NCI-H2107 (cell line): ENCODE results near the gene SLC39A8.
"Not testable (repeated sequence)": the region's sequence is repeated elsewhere in the genome, so short reads cannot be mapped to it uniquely, and the experiment has no call there.

Source experiments
- DNase-seq: peaks from one replicate; lab custom pipeline; 2025; lab: John Stamatoyannopoulos, UW

The SLC39A8 gene

DNA sequence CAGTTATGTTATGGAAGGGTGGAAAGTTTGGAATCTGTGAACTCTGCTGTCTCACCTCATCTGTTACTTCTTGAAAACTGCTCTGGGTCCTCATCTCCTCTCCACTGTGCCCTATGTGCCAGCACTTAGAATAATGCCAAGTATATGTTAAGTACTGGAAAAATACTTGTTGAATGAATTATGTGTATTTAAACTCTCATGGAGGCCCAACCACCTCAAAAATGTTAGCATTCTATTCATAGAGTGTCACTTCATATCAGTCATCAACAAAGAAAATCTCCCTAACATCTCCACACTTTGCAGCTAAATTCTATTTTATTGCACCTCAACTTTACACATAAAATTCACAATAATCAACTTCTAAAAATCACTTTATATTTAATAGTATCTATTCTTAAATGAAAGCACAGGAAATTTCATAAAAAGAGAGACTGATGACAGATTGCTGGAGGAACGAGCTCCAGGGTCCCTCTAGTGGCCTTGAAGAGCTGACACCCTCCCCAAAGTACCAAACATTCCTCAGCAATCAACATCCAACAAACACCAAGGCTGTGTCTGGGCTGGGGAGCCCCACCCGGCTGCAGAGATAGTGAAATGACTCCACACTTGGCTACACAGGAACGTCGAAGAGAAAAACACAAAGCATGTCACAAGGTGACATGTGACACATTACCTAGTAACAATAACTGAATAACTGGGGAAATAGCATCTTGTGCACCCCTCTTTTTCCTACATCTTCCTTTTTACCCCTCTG lies 45.8 kb downstream of the SLC39A8 start:
- no peak for DNase-seq

DNA sequence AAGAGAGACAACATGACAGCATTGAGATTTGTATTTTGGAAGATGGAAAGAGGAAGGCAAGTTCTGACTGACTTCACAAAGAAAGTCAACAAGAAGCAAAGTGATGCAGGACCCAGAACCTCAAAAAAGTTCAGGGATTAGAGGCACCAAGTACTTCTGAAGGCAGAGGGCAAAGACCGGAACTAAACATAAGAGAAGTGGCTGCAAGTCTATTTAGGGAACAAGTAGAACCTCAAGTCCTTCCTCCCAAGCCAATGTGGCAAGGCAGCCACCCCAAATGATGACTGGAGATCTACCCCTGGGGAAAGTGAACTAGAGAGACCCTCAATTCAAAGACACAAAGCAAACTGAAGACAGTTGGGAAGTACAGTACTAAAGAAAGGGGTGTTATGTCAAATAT lies 46.6 kb downstream of the SLC39A8 start:
- no peak for DNase-seq

DNA sequence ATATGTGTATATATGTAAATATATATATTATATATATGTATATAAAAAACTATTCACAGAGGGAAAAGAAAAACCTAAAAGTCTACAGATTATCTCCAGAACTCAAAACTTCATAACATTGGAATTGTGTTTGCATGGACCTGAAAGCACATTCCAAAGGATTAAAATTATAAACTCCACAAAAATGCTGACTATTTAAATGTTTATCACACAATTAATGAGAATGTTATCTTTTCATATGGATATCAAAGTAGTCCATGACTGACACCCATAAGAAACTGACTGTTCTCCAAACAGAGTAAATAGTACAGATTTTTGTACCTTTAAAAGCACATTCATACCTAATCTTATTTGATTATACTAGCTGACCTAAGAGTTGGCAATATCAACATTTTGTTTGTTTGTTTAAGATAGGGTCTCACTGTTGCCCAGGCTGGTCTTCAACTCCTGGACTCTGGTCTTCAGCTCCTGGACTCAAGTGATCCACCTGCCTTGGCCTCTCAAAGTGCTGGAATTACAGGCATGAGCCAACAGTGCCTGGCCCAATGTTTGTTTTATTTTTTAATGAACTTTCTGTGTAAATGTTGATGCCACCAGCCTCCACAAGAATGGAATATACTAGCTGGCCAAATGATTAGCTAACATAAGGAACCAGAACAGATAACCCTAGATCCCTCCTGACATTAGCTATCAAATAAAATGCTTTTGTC lies 50.0 kb downstream of the SLC39A8 start:
- no peak for DNase-seq

DNA sequence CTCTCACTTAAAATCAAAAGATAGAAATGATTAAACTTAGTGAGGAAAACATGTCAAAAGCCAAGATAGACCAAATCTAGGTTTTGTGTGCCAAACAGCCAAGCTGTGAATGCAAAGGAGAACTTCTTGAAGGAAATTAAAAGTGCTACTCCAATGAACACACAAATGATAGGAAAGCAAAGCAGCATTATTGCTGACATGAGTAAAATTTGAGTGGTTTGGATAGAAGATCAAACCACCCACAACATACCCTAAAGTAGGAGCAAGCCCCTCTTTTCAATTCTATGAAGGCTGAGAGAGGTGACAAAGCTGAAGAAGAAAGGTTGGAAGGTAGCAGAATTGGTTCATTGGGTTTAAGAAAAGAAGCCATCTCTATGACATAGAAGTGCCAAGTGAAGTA lies 56.8 kb downstream of the SLC39A8 start:
- DNase-seq, result no peak

DNA sequence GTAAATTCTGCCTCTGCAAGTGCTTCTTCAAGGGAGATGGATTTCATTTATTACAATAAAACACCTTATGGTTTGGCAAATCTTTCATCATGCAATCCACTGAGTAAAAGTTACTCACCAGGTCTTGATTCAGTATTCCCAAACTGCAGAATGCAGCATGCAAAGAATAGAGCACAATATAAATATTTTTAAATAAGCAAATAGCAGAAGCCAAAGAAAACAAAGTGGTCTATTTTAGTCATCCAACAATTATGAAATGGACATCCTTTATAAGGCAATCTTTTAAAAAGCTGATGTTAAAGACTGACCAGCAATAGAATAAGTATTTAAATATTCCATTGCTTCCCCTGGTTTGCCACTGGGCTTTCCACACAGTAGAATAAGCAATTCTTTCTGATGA lies 59.5 kb downstream of the SLC39A8 start:
- DNase-seq, result no peak

DNA sequence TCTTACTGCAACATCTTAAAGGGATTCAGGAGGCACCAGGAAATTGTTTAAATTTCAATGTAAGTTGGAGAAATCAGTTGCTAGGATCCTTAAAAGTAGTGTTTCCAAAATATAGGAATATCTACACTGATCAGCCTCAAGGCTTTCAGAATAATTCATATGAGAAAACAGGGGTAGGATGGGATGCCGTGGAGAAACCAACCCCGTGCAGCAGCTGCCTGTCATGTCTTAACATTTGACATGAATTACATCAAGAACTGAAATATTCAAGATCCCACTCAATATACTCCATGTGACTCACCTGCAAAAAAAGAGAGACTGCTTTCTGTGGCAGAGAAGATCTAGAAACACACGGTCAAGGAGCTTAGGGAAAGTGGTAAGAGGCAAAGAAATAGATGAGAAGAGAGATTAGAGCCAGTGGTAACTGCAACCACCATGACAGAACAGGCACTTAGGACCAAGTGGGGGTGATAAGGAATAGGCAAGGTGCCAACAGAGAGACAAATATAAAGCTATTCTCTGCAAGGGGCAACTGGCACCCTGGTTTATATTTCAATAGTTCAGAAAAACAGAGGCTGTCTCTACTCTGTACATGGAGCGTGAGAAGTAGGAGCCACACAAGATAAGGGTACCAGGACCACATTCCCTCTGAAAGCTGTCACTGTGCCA lies 64.0 kb downstream of the SLC39A8 start:
- no peak for DNase-seq

DNA sequence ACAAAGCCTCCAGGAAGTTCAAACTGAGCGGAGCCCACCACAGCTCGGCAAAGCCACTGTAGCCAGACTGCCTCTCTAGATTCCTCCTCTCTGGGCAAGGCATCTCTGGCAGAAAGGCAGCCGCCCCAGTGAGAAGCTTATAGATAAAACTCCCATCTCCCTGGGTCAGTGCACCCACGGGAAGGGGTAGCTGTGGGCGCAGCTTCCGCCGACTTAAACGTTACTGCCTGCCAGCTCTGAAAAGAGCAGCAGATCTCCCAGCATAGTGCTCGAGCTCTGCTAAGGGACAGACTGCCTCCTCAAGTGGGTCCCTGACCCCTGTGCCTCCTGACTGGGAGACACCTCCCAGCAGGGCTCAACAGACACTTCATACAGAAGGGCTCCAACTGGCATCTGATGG lies 72.0 kb downstream of the SLC39A8 start:
- DNase-seq, result not testable (repeated sequence)

GRCh38 chr4:102272318-102272717 lies 73.0 kb downstream of the SLC39A8 start:
- DNase-seq, result no peak

DNA sequence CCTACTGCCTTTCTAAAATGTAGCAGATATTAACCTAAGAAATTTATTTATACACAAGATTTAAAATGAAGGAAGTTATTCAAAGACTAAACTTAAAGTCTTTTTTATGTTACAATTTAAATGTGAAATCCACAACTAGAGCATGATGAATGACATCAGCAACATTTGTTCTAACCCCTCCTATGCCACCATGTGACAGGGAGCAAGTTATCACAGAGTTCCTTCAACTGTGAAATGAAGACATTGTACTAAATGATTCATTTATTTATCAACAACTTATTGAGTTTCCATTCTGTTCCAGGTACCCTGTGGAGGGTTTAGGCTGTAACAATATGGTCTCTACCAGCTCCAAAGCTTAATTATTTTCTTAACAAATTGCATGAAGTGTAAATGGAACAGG lies 76.9 kb downstream of the SLC39A8 start:
- DNase-seq, result no peak

DNA sequence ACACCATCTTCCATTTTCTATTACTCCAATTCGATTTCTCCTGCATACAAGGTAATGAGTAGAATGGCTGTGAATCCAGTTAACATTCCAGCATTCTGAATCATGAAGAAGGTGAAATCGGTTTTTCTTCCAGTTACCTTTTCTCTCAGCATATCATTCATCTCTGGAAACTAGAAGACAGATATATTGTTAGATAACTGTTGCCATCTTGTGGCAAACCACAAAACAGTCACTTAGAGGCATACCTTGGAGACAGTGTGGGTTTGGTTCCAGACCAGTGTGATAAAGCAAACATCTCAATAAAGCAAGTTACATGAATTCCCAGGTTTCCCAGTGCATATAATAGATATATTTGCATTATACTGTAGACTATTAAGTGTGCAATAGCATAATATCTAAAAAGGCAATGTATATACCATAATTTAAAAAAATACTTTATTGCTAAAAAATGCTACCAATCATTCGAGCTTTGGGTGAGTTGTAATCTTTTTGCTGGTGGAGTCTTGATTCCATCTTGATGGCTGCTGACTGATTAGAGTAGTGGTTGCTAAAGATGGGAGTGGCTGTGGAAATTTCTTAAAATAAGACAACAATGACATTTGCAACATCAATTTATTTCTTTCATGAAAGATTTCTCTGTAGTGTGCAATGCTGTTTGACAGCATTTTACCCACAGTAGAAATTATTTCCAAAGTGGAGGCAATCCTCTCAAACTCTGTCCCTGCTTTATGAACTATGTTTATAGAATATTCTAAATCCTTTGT lies 82.1 kb downstream of the SLC39A8 start:
- no peak for DNase-seq

GRCh38 chr4:102259702-102260101 lies 85.6 kb downstream of the SLC39A8 start:
- no peak for DNase-seq

- no peak for DNase-seq
These were observed 86.2 kb downstream of the SLC39A8 start for GRCh38 chr4:102259081-102259480.

DNA sequence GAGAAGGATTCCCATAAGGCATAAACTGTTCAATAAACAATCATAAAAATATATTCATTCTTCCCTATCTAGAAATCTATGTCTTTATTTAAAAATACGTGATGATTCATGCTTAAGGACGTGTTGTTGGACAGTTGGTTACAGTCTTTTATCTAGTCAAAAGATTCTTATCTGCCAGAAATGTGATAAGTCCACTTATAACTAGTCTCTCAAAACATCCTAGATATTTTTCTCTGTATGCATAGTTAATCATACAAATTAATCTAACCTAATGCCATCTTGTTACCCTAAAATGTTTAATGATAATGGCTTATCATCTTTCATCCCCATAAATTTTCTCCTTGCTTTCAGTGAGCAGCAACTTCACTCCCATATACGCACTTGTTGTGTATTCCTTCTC lies 89.0 kb downstream of the SLC39A8 start:
- DNase-seq, result no peak

- DNase-seq, result no peak
These were observed 91.4 kb downstream of the SLC39A8 start for GRCh38 chr4:102253860-102254259.

DNA sequence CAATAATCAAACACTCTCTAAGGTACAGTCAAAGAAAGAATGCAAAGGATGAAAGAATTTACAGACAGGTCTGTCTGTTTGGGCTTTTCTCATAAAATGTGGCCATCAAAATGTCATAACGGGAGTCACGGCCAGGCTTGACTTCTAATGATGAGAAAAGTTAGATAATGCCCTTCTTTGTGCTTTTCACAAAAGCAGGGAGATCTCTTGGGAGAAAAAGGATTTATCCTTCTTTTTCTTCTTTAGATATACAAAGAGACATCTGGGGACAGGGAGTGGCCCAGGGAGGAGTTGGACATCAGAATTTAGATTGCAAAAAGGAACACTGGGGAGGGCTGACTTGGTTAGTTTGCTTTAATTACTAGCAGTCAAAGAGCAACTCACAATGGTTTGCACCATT lies 93.1 kb downstream of the SLC39A8 start:
- DNase-seq, result no peak

DNA sequence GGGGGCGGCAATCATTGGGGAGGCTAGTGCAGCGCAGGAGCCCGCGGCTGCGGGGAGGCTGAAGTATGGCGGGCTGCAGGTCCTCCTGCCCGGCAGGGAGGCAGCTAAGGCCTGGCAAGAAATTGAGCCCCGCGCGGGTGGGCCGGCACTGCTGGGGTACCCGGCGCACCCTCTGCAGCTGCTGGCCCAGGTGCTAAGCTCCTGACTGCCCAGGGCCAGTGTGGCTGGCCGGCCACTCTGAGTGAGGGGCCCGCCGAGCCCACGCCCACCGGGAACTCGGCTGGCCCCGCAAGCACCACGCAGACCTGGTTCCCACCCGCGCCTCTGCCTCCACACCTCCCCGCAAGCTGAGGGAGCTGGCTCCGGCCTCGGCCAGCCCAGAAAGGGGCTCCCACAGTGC lies 94.9 kb downstream of the SLC39A8 start:
- DNase-seq, result no peak

DNA sequence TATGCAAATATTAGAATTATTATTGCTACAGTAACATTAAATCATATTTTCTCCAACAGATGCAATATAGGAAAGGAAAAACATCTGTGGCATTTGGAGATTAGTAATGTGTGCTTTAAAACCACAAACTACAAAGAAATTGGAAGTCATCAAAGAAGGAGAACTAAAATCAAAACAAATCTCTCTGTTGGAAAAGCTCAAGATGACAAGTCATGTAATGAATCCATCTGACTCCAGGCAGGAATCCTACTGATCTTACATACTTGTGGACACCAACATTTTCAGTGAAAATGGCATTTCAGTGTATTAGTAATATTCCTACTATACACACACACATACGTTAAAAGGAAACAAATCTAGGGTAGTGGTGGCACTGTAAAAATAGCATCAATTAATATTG lies 98.2 kb downstream of the SLC39A8 start:
- DNase-seq, result no peak

- DNase-seq, result no peak
These were observed 98.9 kb downstream of the SLC39A8 start for GRCh38 chr4:102246416-102246815.

GRCh38 chr4:102244878-102245535 lies 100.3 kb downstream of the SLC39A8 start:
- DNase-seq, result no peak

DNA sequence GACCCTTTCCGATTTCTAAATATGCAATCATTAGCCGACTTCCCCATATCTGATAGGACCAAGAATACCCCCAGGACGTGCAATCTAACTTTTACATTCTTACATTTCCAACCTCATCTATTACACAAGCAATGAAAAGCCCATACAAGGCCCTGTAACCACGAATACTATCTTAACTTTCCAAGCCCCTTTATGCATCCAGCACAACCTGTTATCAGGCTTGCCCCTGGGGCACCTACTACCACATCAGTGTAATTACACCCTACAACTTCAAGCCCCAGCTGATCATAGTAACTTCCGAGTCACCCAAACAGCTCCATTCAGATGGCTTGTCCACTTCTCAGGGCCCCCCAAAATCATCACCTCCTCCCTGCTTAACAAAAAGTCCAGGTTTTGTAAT lies 102.0 kb downstream of the SLC39A8 start:
- DNase-seq, result not testable (repeated sequence)

DNA sequence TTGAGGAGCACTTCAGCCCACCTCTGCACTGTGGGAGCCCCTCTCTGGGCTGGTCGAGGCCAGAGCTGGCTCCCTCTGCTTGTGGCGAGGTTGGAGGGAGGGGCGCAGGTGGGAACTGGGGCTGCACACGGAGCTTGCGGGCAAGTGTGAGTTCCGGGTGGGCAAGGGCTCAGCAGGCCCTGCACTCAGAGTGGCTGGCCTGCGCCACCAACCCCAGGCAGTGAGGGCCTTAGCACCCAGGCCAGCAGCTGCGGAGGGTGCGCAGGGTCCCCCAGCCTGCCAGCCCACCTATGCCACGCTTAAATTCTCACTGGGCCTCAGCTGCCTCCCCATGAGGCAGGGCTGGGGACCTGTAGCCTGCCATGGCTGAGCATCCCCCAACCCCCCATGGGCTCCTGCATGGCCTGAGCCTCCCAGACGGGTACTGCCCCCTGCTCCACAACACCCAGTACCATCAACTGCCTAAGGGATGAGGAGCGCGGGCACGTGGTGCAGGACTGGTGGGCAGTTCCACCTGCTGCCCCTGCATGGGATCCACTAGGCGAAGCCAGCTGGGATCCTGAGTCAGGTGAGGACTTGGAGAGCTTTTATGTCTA lies 110.9 kb downstream of the SLC39A8 start:
- no peak for DNase-seq
